HG02571 (cell line): ENCODE results near the gene PLK4.
A peak's percentile ranks its signal among the peaks of the same experiment; 100 is the strongest.

ENCODE experiments used
- ATAC-seq: cut with Tn5 transposase; IDR thresholded peaks from one replicate; pipeline ENCODE4 v1.9.1; 2021; ENCODE audit warnings: mild to moderate bottlenecking, moderate library complexity; ENCODE audit not compliant: unreplicated experiment

PLK4 gene

GRCh38 chr4:127880763-127881562 lies at the start of gene PLK4:
Gene PLK4, plus strand, starts transcription at chr4:127880893. Its CDS starts 242 bp downstream, at chr4:127881135.
- ATAC-seq = peak; percentile 91

DNA sequence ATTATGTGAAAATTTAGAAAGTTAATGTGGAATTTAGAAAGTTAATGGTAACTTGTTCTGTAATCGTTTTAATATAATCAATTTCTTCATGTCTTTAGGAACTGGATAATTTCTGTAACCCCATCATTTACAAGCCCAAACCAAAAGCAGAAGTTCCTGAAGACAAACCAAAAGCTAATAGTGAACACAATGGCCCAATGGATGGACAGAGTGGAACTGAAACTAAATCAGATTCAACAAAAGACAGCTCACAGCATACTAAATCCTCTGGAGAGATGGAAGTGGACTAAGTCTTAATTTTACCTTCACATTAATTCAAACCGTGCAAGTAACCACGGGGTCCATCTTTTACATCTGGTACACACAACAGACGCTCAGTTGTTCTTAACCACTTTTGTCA lies 48.1 kb upstream of the PLK4 start:
- ATAC-seq = peak; percentile 71

- ATAC-seq = no peak
Measured at GRCh38 chr4:127843704-127844600, 36.7 kb upstream of the PLK4 start.

- ATAC-seq = no peak
Measured at GRCh38 chr4:127844601-127845116, 36.0 kb upstream of the PLK4 start.

- ATAC-seq = no peak
Measured at GRCh38 chr4:127846061-127846460, 34.6 kb upstream of the PLK4 start.

DNA sequence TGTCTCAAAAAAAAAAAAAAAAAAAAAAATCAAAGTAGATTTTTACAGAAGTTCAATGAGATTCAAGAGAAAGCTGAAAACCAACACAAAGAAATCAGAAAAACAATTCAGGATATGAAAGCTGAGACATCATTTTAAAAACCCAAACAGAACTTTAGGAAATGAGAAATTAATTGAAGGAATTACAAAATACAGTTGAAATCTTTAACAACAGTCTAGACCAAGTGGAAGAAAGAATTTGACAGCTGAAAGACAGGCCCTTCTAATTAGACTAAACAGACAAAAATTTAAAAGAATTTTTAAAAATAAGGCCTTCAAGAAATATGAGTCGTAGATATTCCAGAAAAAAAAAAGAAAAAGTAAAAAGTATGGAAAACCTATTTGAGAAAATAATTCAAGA lies 33.9 kb upstream of the PLK4 start:
- ATAC-seq = no peak

DNA sequence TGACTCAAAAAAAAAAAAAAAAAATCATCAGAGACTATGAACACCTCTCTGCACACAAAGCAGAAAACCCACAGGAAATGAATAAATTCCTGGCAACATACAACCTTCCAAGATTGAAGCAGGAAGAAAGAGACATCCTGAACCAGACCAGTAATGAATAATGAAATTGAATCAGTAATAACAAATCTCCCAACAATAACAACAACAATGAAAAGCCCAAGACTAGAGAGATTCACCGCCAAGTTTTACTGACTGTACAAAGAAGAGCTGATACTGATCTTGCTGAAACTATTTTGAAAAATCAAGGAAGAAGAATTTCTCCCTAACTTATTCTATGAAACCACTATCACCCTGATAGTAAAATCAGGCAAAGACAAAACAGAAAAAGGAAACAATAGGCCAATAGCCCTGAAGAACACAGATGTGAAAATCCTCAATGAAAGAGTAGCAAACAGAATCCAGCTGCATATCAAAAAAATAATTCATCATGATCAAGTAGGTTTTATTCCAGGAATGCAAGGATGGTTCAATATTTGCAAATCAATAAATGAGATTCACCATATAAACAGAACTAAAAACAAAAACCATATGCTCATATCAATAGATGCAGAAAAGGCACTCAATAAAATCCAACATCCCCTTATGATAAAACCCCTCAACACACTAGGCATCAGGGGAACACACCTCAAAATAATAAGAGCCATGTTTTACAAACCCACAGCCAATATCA lies 31.0 kb upstream of the PLK4 start:
- no peak for ATAC-seq

DNA sequence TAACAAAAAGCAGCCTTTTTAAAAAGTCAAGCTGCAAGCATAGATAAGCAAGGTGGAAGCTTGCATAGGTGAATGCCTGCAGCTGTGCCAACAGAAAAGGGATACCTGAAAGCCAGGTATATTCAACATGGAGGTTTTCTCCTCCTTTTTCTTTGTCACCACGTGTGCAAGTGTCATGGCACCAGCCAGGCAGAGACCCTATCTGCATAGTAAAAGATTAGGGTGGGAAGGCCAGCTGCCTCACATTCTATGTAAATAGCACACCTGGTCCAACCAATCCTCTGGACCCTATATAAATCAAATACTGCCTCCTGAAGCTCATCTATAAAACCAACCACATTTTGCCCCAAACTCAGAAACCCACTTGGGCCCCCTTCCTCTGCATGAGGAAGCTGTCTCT lies 28.0 kb upstream of the PLK4 start:
- no peak for ATAC-seq

DNA sequence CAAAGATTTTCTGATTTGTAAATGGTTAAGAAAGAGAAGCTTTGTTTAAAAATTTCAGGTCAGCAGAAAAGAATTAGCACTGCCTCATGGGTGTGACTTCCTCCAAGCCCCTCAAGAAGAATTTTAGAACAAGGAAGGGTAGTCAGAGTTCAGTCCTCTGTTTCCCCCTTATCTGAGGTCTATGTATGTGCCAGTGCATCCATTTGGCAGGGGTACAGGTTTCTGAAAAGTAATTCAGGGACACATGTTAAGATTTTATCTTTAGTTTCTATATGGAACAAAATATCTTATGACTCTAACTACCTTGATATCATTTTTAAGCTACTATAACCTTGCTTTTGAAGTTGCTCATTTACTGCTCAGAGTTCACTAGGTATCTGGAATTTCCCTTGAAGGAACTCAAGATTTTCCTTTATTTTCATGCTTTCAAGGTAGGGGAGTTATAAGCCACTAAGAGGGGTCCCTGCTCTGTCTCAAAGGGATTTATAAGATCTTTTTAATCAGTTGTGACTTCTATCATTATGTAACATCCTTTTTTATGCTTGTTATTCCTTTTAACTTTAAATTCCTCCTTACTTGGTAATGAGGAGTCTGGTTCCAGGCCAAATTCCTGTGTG lies 24.4 kb upstream of the PLK4 start:
- peak; percentile 6 for ATAC-seq

DNA sequence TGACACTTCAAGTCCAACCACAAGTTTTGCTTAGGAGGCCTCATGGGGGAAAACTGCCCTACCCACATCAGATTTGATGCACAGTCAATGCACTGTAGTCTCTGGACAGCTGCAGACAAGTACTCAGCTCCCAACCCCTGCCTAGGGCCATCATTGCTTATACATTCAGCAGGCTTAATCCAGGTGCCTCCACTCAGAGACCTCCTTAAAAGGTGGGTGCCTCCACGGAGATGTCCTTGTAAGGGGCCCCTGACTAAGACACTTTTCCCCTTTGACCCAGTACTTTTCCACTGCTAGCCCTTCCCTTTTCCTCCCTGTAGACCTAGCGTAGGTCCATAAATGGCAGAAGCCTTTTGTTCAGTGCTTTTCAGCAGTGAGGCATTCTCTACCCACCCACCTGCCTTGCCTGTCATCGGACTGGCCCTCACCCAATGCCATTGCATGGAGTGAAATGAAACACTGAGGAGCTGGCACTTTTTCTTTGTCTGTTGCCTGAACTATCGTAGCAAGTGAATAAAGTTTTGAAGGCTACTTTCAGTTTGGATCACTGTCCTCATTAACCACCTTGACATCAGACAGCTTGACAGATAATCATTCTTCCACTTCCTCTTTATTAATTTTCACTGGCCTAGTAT lies 23.8 kb upstream of the PLK4 start:
- ATAC-seq = peak; percentile 80

DNA sequence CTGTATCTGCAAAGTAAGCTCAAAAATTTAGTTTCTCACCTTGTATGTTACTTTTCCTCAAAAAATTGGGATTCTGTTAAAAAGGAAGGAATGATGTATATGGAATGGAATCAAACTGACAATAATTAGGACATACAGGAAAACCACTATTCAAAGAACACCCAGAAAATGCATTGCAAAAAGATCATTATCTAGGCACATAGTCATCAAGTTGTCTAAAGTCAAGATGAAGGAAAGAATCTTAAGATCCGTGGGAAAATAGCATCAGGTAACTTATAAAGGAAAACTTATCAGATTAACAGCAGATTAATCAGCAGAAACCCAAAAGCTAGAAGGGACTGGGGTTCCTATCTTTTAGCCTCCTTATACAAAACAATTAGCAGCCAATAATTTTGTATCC lies 23.1 kb upstream of the PLK4 start:
- no peak for ATAC-seq

- no peak for ATAC-seq
Measured at GRCh38 chr4:127868196-127868595, 12.5 kb upstream of the PLK4 start.

DNA sequence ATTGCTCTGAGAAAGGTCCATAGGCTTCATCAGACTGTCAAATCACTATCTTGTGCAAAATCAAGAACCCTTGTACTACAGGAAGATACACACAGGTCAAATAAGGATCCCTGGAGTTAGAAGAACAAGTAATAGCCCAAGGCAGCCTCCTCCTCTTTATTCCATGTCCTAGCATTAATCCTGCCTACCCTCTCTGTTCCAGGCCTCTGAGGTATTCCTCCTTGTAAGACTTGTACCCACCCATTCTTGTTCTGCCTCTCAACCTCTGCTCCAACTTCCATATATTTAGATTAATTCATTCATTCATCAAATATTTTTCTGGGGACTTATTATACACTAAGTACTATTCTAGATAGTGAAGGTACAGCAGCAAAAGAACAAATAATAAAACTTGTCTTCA lies 10.4 kb upstream of the PLK4 start:
- ATAC-seq = no peak

DNA sequence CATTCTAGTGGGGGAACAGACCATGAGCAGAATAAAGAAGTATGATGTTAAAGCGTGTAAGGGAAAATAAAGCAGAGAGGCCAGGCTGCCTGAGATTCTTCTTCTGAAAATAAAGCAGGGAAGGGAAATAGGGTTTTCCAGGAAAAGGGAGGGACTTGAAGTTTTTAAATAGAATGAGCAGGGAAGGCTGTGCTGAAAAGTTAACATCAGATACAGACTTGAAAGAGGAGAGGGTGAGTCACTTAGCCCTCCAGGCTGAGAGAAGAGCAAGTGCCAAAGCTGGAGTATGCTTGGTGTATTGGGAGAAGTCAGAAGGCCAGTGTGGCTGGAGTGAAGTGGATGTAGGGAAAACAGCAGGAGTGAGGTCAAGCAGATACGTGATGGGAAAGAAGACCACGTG lies 10.0 kb upstream of the PLK4 start:
- no peak for ATAC-seq

GRCh38 chr4:127875791-127876190 lies 4.9 kb upstream of the PLK4 start:
- no peak for ATAC-seq

- ATAC-seq = peak; percentile 29
Measured at GRCh38 chr4:127881563-127881864, 821 bp downstream of the PLK4 start.

DNA sequence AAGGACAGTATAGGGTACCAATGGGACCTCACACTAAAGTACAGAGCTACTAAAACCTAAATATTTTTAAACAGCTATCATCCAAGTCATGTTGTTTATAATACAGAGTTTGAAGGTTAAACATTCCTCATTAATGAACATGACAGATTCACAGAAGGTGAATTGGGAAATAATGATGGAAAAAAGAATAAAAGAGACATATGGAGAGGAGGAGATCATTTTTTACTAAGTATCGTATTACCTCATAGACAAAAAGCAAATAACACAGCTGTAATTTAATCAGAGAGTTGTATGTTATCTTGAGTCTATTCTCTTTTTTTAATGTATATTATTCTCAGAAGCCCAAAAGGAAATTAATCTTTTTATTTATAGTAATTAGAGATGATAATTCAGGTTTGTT lies 7.9 kb downstream of the PLK4 start:
- ATAC-seq = no peak

DNA sequence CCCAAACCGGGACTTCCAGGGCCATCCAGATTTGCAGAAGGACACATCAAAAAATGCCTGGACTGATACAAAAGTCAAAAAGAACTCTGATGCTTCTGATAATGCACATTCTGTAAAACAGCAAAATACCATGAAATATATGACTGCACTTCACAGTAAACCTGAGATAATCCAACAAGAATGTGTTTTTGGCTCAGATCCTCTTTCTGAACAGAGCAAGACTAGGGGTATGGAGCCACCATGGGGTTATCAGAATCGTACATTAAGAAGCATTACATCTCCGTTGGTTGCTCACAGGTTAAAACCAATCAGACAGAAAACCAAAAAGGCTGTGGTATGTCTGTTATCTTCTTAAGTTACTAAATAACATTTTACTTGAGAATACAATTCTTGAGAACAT lies 9.2 kb downstream of the PLK4 start:
- no peak for ATAC-seq

GRCh38 chr4:127896069-127896468 lies 15.4 kb downstream of the PLK4 start:
- no peak for ATAC-seq

DNA sequence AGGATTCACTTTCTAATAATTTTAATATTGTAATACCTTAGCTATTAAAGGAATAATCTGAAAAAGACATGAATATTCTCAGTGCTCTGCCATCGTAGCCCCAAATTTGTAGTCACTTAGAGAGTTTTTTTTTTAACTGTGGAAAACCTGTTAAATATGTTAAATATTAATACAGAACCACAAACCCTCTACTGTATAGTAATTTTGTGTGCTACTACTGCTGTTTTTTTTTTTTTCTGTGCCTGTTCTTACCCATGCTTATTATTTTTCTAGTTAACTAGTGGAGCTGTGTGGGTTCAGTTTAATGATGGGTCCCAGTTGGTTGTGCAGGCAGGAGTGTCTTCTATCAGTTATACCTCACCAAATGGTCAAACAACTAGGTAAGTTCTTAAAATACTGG lies 15.8 kb downstream of the PLK4 start:
- no peak for ATAC-seq
